H9 (cell line): ENCODE data around the gene AGR3. TPM values are rescaled to one million over a fixed set of nuclear protein-coding genes. Genes with fewer than 3 reads are reported as not detected.

Experiments used
- DNase-seq: peaks from one replicate; pipeline ENCODE4 v3.0.0-alpha.2; 2017
- H2AFZ ChIP-seq: one replicate; pipeline ENCODE4 v1.6.1; 2013; ENCODE audit warnings: mild to moderate bottlenecking, low read length, control low read depth, moderate library complexity
- H2AK5ac ChIP-seq: 2 replicates; pipeline ENCODE4 v1.6.1; 2013; ENCODE audit warnings: low read length, control low read depth, mixed read lengths; ENCODE audit not compliant: insufficient read length
- H2BK120ac ChIP-seq: one replicate; pipeline ENCODE4 v1.6.1; 2013; ENCODE audit warnings: low read depth, mild to moderate bottlenecking, low read length, control low read depth, inconsistent platforms; ENCODE audit not compliant: poor library complexity, severe bottlenecking
- H2BK12ac ChIP-seq: 2 replicates; pipeline ENCODE4 v1.6.1; 2013; ENCODE audit warnings: low read length, control low read depth, mixed read lengths, low read depth; ENCODE audit not compliant: insufficient read length
- H2BK15ac ChIP-seq: 2 replicates; pipeline ENCODE4 v1.6.1; 2013; ENCODE audit warnings: low read depth, low read length, control low read depth
- H2BK20ac ChIP-seq: one replicate; pipeline ENCODE4 v1.6.1; 2013; ENCODE audit warnings: low read depth, mild to moderate bottlenecking, low read length, control low read depth, inconsistent platforms; ENCODE audit not compliant: poor library complexity, severe bottlenecking
- H2BK5ac ChIP-seq: 2 replicates; pipeline ENCODE4 v1.6.1; 2013; ENCODE audit warnings: low read length, control low read depth, mixed read lengths; ENCODE audit not compliant: insufficient read length
- H3K14ac ChIP-seq: 2 replicates; pipeline ENCODE4 v1.6.1; 2013; ENCODE audit warnings: low read length, control low read depth; ENCODE audit not compliant: insufficient read depth
- H3K18ac ChIP-seq: 2 replicates; pipeline ENCODE4 v1.6.1; 2013; ENCODE audit warnings: low read depth, mild to moderate bottlenecking, mixed read lengths, low read length, control low read depth; ENCODE audit not compliant: insufficient read length
- H3K23ac ChIP-seq: 2 replicates; pipeline ENCODE4 v1.6.1; 2013; ENCODE audit warnings: low read length, control low read depth, mixed read lengths, low read depth; ENCODE audit not compliant: insufficient read length
- H3K23me2 ChIP-seq: 2 replicates; pipeline ENCODE4 v1.6.1; 2013; ENCODE audit warnings: low read depth, mild to moderate bottlenecking, mixed read lengths, low read length, control low read depth; ENCODE audit not compliant: insufficient read length, poor library complexity, severe bottlenecking
- H3K27ac ChIP-seq: 2 replicates; pipeline ENCODE4 v1.5.1; 2013; ENCODE audit warnings: low read length, control low read depth, mixed read lengths, low read depth; ENCODE audit not compliant: insufficient read length
- H3K27me3 ChIP-seq: 2 replicates; pipeline ENCODE4 v1.6.1; 2013; ENCODE audit warnings: low read length, control low read depth, inconsistent platforms; ENCODE audit not compliant: insufficient read depth
- H3K4ac ChIP-seq: 2 replicates; pipeline ENCODE4 v1.6.1; 2013; ENCODE audit warnings: low read depth, mild to moderate bottlenecking, control low read depth, inconsistent platforms, low read length, moderate library complexity
- H3K4me1 ChIP-seq: 2 replicates; pipeline ENCODE4 v1.6.1; 2013; ENCODE audit warnings: low read length, control low read depth, inconsistent platforms; ENCODE audit not compliant: insufficient read depth
- H3K4me2 ChIP-seq: 2 replicates; pipeline ENCODE4 v1.6.1; 2013; ENCODE audit warnings: low read length, control low read depth, mixed read lengths; ENCODE audit not compliant: insufficient read length, insufficient read depth
- H3K56ac ChIP-seq: 2 replicates; pipeline ENCODE4 v1.6.1; 2013; ENCODE audit warnings: low read depth, mild to moderate bottlenecking, mixed read lengths, low read length, control low read depth; ENCODE audit not compliant: insufficient read length
- H3K79me1 ChIP-seq: 2 replicates; pipeline ENCODE4 v1.6.1; 2013; ENCODE audit warnings: low read depth, mild to moderate bottlenecking, moderate library complexity, low read length, control low read depth, inconsistent platforms; ENCODE audit not compliant: insufficient read depth, poor library complexity, severe bottlenecking
- H3K79me2 ChIP-seq: 2 replicates; pipeline ENCODE4 v1.6.1; 2013; ENCODE audit warnings: low read length, control low read depth, inconsistent platforms; ENCODE audit not compliant: insufficient read depth
- H3K9ac ChIP-seq: 2 replicates; pipeline ENCODE4 v1.6.1; 2013; ENCODE audit warnings: low read length, control low read depth, mixed read lengths; ENCODE audit not compliant: insufficient read length; ENCODE audit errors: extremely low read depth
- H3K9me3 ChIP-seq: one replicate; pipeline ENCODE4 v1.6.1; 2013; ENCODE audit warnings: low read depth, low read length, inconsistent platforms; ENCODE audit not compliant: control insufficient read depth
- H3T11ph ChIP-seq: one replicate; pipeline ENCODE4 v1.6.1; 2013; ENCODE audit warnings: mild to moderate bottlenecking, low read length, control low read depth, inconsistent platforms
- H4K20me1 ChIP-seq: one replicate; pipeline ENCODE4 v1.6.1; 2013; ENCODE audit not compliant: control insufficient read depth, insufficient read length, insufficient read depth
- H4K5ac ChIP-seq: 2 replicates; pipeline ENCODE4 v1.6.1; 2013; ENCODE audit warnings: low read depth, mild to moderate bottlenecking, mixed read lengths, low read length, control low read depth; ENCODE audit not compliant: insufficient read length
- H4K8ac ChIP-seq: replicated peaks from 2 replicates; pipeline ENCODE4 v1.6.1; 2013; ENCODE audit warnings: low read length, control low read depth, mixed read lengths, low read depth; ENCODE audit not compliant: insufficient read length
- H4K91ac ChIP-seq: 2 replicates; pipeline ENCODE4 v1.6.1; 2013; ENCODE audit warnings: low read depth, mild to moderate bottlenecking, moderate library complexity, mixed read lengths, low read length, control low read depth; ENCODE audit not compliant: insufficient read length
- H3K27ac Mint-ChIP-seq, 3 experiments: 2 replicates in 2 of 3; 3 replicates in 1 of 3; pipeline ENCODE4 v1.8.0; 2020 to 2021; ENCODE audit warnings: mixed read lengths in 3 of 3, mild to moderate bottlenecking in 1 of 3, moderate library complexity in 1 of 3
- H3K27me3 Mint-ChIP-seq: 2 replicates; pipeline ENCODE4 v1.8.0; 2021; ENCODE audit warnings: low read depth, mild to moderate bottlenecking, moderate library complexity, mixed read lengths
- H3K36me3 Mint-ChIP-seq, 3 experiments: 2 replicates in 2 of 3; 3 replicates in 1 of 3; pipeline ENCODE4 v1.8.0; 2020 to 2021; ENCODE audit warnings: low read depth in 3 of 3, mixed read lengths in 3 of 3; ENCODE audit not compliant: insufficient read depth in 1 of 3
- H3K4me1 Mint-ChIP-seq, 2 experiments: 2 replicates each; pipeline ENCODE4 v1.8.0; 2020; ENCODE audit warnings: mixed read lengths in 2 of 2
- H3K4me3 Mint-ChIP-seq, 2 experiments: 2 replicates in 1 of 2; 3 replicates in 1 of 2; pipeline ENCODE4 v1.8.0; 2020 to 2021; ENCODE audit warnings: mild to moderate bottlenecking in 2 of 2, mixed read lengths in 2 of 2, moderate library complexity in 1 of 2
- H3K9me3 Mint-ChIP-seq, 2 experiments: 2 replicates in 1 of 2; 3 replicates in 1 of 2; pipeline ENCODE4 v1.8.0; 2020; ENCODE audit warnings: mild to moderate bottlenecking in 2 of 2, mixed read lengths in 2 of 2, moderate library complexity in 1 of 2
- CTCF ChIP-seq: fragments of 200-600 bp; sonication (generic); conservative IDR thresholded peaks from 3 replicates; pipeline ENCODE4 v1.8.0; 2021; ENCODE audit warnings: antibody characterized with exemption, mild to moderate bottlenecking
- WGBS: extraction: QIAGEN DNeasy Blood & Tissue Kit; methylation state at CpG from one replicate; pipeline ENCODE4 v1.1.7; 2013; ENCODE audit warnings: missing lambda C conversion rate, low lambda C conversion rate, mixed read lengths; ENCODE audit not compliant: insufficient read length; ENCODE audit errors: extremely low coverage; 5-methylcytosine and 5-hydroxymethylcytosine counted together
- total RNA-seq: library from RNA; stranded (reverse); gene quantifications from 2 replicates; pipeline ENCODE4 v1.2.1, GENCODE V29; 2021

Gene AGR3
- total RNA-seq, 1 experiment from 2014 or later: not detected

DNA sequence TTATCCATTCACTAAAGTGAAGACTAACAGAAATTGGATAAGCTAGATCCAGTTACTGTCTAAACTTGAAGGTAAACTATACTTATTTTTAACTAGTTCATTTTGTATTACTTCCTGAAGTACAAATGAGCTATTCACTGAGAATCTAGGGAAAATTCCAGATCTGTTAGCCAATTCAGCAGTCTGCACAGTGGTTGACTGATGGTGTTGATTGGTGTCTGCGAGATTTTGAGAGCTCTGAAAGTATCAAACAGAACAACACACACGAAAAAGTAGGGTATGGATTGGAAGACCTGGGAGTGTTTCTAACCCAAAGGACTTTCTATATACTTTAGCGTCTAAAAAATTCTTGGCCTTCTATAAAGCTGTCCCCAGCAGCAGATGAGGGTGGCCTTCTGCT is 43.4 kb downstream of the AGR3 start:
- no peak overlapping the region for H3K27ac Mint-ChIP-seq
- H3K4me1 ChIP-seq: no peaks in the 10 kb centered on the region
- H3K14ac ChIP-seq: no peak overlapping the region
- no peak overlapping the region for H3K18ac ChIP-seq
- H3K4me1 Mint-ChIP-seq: peaks cover 5% of the 10 kb centered on the region in 2 experiments
- no peaks in the 10 kb centered on the region for H3K79me2 ChIP-seq
- WGBS: no CpG with 5 or more reads among the region's 3 CpGs
- no peaks in the 10 kb centered on the region for H3K23me2 ChIP-seq
- no peaks in the 10 kb centered on the region for H3K9me3 ChIP-seq
- no peak overlapping the region; a peak in 1 of 5 replicates for H3K4me3 Mint-ChIP-seq
- no peaks in the 10 kb centered on the region for H3K27me3 Mint-ChIP-seq
- no peak overlapping the region for H3K27ac ChIP-seq
- no peak for DNase-seq
- H4K8ac ChIP-seq: no peak overlapping the region
- H3K4me2 ChIP-seq: no peak overlapping the region
- no peak overlapping the region for H3K56ac ChIP-seq
- no peak overlapping the region for H2BK120ac ChIP-seq
- no peak overlapping the region for H2BK15ac ChIP-seq
- H2BK12ac ChIP-seq: no peak overlapping the region
- H4K91ac ChIP-seq: no peak overlapping the region
- no peaks in the 10 kb centered on the region for H3K27me3 ChIP-seq
- no peaks in the 10 kb centered on the region for H3K79me1 ChIP-seq
- H4K20me1 ChIP-seq: no peaks in the 10 kb centered on the region
- no peak overlapping the region for H2BK20ac ChIP-seq
- no peak overlapping the region for H3K9ac ChIP-seq
- no peaks in the 10 kb centered on the region for H3K36me3 Mint-ChIP-seq
- no peaks in the 10 kb centered on the region for H3K9me3 Mint-ChIP-seq
- H3K4ac ChIP-seq: no peak overlapping the region
- H3K23ac ChIP-seq: no peak overlapping the region
- no peak overlapping the region for H3T11ph ChIP-seq
- H4K5ac ChIP-seq: no peak overlapping the region
- H2AK5ac ChIP-seq: no peak overlapping the region
- H2BK5ac ChIP-seq: no peak overlapping the region
- no peak for TF ChIP-seq CTCF
- H2AFZ ChIP-seq: no peak overlapping the region
